Mucosa of stomach (tissue), 1 donor: ENCODE results near the gene TANGO6.
"Not testable (repeated sequence)": the region's sequence is repeated elsewhere in the genome, so short reads cannot be mapped to it uniquely, and the experiment has no call there.

ENCODE experiments used
- H3K27me3 ChIP-seq: one replicate; pipeline ENCODE4 v1.7.0; 2013; ENCODE audit warnings: mild to moderate bottlenecking, low read length; ENCODE audit not compliant: control insufficient read depth, insufficient read depth
- H3K36me3 ChIP-seq: one replicate; pipeline ENCODE4 v1.7.0; 2013; ENCODE audit warnings: low read length; ENCODE audit not compliant: control insufficient read depth, insufficient read depth
- H3K4me1 ChIP-seq: one replicate; pipeline ENCODE4 v1.7.0; 2013; ENCODE audit warnings: mild to moderate bottlenecking, low read length; ENCODE audit not compliant: control insufficient read depth, insufficient read depth
- H3K4me3 ChIP-seq: one replicate; pipeline ENCODE4 v1.7.0; 2013; ENCODE audit warnings: low read length
- H3K9ac ChIP-seq: one replicate; pipeline ENCODE4 v1.7.0; 2013; ENCODE audit warnings: mild to moderate bottlenecking, low read length, moderate library complexity
- H3K9me3 ChIP-seq: one replicate; pipeline ENCODE4 v1.7.0; 2013; ENCODE audit warnings: mild to moderate bottlenecking, low read length, moderate library complexity; ENCODE audit not compliant: control insufficient read depth
- donor health status: Pancreatic carcinoma.

Gene TANGO6

DNA sequence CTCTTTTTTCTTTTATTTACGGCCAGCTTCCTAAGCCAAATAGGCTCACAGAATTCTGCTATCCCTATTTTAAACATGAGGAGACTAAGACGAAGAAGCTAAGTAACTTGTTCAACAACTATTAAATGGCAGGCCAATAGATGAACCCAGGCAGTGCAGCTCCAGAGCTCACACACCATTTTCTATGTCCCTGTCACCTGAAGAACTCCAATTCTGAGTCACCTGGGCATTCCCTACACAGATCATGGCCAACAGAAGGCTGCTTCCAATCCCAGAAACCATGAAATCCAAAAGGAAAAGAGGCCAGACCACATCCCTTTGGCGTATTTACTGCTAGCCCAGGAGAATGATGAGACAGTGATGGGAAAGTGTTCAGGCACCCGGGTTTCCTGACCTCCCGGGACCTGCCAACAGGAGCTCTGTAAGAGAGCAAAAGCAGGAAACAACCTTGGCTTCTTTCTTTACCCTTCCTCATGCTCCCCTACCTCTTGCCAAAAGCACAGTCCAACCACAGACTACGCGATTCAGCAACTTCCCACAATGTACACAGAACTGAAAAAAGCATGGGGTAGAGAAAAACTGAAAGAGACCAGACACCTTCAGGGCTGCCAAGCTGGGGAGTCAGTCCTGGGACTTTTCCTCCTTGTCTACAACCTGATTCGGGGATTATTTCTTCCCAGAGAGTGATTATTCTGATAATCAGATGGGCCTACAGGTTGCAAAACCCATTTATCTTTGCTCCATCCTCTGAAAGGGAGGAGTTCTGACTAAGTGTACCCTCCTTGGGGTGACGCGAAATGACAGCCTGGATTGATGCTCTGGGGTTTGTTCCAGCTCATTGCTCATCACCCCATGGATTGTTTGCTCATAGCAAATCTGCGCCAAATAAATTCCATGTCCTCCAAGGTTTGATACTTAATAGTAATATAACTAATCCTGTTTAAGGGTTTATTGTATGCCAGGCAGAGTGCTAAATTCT, 214.4 kb downstream of the TANGO6 start:
- Histone ChIP-seq H3K4me3 (no peak overlapping the region), H3K4me1 (peaks cover 10% of the 10 kb centered on the region), H3K27me3 (no peaks in the 10 kb centered on the region), H3K36me3 (no peaks in the 10 kb centered on the region), H3K9me3 (no peaks in the 10 kb centered on the region), H3K9ac (no peak overlapping the region)

DNA sequence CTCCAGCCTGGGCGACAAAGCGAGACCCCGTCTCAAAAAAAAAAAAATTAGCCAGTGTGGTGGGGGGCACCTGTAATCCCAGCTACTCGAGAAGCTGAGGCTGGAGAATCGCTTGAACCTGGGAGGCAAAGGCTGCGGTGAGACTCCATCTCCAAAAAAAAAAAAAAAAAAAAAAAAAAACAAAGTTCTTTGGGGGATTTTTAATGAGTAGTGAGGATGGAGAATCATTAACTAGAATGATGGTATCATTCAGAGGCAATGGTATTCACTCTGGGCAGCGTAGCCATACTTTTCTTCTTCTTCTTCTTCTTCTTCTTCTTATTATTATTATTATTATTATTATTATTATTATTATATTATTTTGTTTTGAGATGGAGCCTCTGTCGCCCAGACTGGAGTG, 220.2 kb downstream of the TANGO6 start:
- H3K9me3 ChIP-seq, H3K36me3 ChIP-seq, H3K4me3 ChIP-seq, H3K9ac ChIP-seq, H3K4me1 ChIP-seq, H3K27me3 ChIP-seq: not testable (repeated sequence)

DNA sequence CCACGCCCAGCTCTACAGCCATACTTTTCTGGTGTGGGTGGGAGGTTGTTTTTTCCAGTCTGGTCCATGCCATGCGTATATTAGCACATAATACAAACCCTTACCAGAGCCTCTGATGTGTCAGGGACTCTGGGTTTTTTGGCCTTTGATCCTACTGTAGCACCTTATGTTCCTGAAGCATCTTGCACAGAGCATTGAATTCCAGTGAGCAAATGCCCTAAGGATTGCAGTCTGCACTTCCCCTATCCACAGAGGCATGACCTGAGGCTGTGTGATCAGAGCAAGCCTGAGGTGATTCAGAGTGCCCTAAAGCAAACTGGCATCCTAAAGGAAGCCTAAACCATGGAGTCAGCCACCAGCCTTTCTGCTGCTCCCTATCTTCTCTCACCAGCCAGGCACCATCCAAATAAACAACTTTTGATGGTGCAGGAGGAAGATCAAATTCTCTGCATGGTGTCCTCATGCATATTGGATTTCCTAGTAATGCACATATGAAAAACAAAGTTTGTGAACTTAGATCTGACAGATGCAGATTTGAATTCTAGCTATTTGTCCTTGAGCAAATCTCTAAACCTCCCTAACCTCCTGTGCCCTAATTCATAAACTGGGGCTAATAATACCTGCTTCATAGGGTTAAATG, 220.9 kb downstream of the TANGO6 start:
- Histone ChIP-seq H3K4me1 (no peaks in the 10 kb centered on the region), H3K4me3 (no peak overlapping the region), H3K9ac (no peak overlapping the region), H3K36me3 (no peaks in the 10 kb centered on the region), H3K9me3 (no peaks in the 10 kb centered on the region), H3K27me3 (no peaks in the 10 kb centered on the region)

DNA sequence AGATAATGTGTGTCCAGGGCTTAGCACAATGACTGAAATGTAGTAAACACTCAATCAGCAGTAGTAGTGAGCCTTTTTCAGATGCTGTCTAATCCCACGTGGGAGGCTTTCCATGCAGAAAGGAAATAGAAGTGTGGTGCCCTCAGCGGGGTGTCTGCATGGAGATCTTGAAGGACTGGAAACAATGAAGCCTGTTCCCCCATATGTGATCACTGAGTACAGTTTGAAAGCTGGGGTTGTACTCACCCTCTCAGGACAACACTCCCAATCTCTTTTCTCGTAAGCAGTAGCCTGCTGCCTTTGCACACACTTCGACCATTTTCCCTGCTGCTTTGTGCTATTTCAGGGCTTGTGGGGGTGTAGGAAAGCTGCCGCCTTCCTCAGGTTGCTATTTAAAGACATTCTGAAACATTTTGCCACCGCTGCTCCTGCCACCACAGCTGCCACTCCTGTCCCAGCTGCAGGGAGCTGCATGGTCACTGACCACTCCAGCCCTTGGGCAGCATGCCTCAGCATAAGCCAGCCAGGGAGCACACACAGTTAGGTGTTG, 221.5 kb downstream of the TANGO6 start:
- Histone ChIP-seq H3K4me3 (no peak overlapping the region), H3K36me3 (no peaks in the 10 kb centered on the region), H3K27me3 (no peaks in the 10 kb centered on the region), H3K9me3 (no peaks in the 10 kb centered on the region), H3K9ac (no peak overlapping the region), H3K4me1 (no peaks in the 10 kb centered on the region)

DNA sequence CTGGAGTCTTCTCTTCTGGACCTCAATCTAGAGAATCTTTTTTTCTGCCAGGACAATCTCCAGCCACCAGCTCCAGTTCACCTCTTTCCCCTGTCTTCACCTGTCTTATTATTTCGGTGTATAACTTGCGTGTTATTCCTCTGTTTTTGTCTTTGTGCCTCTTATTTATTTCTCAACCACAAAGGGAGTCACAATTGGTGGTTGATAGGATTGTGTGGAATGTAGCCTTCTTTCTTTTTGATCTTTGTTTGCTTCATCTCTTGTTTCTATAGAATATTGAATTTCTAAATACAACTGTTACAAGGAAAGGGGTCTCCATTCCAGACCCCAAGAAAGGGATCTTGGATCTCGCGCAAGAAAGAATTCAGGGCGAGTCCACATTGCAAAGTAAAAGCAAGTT, 226.2 kb downstream of the TANGO6 start:
- Histone ChIP-seq H3K9me3 (no peaks in the 10 kb centered on the region), H3K27me3 (no peaks in the 10 kb centered on the region), H3K9ac (no peak overlapping the region), H3K36me3 (no peaks in the 10 kb centered on the region), H3K4me1 (peaks cover 13% of the 10 kb centered on the region), H3K4me3 (no peak overlapping the region)

DNA sequence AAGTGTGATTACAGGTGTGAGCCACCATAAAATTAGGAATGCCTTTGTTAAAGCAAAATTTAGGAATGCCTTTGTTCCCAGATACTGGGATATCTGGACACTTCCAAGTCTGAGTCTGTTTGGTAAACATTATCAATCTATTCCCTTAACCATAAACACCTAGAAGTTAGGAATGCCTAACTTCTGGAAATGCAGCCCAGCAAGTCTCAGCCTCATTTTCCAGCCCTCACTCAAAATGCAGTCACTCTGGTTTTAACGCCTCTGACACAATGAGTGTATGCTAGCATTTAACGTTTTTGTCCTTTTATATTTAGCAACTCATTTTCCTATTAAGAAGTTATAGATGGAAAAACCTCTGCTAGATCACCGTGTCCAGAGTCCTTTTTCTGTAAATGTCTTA, 227.7 kb downstream of the TANGO6 start:
- Histone ChIP-seq H3K4me3 (no peak overlapping the region), H3K36me3 (no peaks in the 10 kb centered on the region), H3K4me1 (peaks cover 13% of the 10 kb centered on the region), H3K9ac (no peak overlapping the region), H3K9me3 (no peaks in the 10 kb centered on the region), H3K27me3 (no peaks in the 10 kb centered on the region)

DNA sequence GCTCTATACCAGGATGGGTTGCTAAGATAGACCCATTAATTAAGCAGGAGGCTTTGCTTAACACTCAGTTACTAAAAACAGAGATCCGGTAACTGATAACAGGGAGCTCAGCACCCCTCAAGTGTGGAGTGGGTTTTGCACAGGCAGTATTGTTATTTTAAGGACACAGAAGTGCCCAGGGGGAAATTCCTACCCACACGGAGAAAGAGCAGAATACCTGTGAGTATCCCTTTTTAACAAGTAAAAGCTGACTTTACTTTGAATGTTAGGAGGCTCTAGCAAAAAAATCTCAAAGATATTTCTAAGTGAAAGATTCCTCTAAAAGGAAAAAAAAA, 229.3 kb downstream of the TANGO6 start:
- no peaks in the 10 kb centered on the region for H3K9me3 ChIP-seq
- no peaks in the 10 kb centered on the region for H3K27me3 ChIP-seq
- no peak overlapping the region for H3K9ac ChIP-seq
- H3K36me3 ChIP-seq: no peaks in the 10 kb centered on the region
- H3K4me1 ChIP-seq: peaks cover 13% of the 10 kb centered on the region
- H3K4me3 ChIP-seq: no peak overlapping the region

DNA sequence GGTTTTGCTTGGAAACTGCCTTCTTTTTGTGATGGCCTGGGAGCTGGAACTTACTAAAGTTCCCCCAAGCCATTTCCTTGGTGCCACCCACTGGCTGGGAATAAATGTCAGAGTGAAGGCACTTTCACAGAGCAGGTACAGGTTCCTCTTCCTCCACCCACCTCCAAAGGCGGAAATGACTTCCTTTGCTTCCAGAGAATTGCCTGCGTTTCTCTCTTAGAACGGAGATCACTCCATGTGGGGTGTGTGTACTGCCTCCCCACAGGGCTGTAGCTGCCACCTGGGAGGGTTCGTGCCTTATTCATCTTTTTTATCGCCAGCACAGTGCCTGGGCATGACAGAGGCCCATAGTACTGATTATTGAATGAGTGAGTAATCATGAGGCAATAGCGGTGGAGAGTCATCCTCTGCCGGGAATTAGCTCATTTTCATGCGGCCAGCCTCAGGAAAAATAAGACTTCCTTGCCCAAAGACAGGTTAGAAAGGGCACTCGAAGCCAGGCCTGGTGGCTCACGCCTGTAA, 229.9 kb downstream of the TANGO6 start:
- Histone ChIP-seq H3K4me3 (no peak overlapping the region), H3K27me3 (no peaks in the 10 kb centered on the region), H3K9ac (no peak overlapping the region), H3K9me3 (no peaks in the 10 kb centered on the region), H3K36me3 (no peaks in the 10 kb centered on the region), H3K4me1 (peaks cover 17% of the 10 kb centered on the region)

DNA sequence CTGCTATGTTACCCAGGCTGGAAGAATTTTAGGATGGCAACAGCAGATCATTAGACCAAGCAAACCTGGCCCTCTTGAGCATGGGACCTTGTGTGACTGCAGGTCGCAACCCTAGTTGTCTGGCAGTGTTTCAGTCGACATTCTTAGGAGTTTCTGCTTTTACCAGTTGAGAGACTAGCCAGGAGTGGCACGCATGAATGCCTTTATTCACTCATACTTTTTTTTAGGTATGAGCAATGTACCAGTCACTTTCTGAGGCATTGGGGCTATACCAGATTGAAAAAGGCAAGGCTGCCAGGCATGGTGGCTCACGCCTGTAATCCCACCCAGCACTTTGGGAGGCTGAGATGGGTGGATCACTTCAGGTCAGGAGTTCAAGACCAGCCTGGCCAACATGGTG, 233.9 kb downstream of the TANGO6 start:
- H3K36me3 ChIP-seq: no peaks in the 10 kb centered on the region
- H3K4me3 ChIP-seq: no peak overlapping the region
- no peaks in the 10 kb centered on the region for H3K27me3 ChIP-seq
- H3K4me1 ChIP-seq: peaks cover 10% of the 10 kb centered on the region
- no peak overlapping the region for H3K9ac ChIP-seq
- no peaks in the 10 kb centered on the region for H3K9me3 ChIP-seq

DNA sequence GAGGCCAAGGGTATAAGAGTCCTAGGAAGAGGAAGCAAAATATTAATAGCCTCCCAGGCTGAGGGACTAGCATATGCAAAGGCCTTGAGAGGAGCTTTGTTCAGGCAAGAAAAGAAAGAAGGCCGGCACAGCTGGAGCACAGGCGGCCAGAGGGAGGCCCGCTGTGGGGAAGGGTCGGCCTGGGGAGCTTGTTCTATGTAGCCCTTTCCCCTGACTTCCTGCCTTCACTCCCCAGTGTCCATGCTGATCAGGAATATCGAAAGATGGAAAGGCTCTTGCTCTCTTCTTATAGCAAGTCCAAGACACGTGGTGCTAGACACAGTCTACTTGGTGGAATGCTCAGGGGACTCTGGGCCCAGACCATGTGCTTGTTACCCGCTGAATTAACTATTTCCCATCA, 234.7 kb downstream of the TANGO6 start:
- peaks cover 6% of the 10 kb centered on the region for H3K4me1 ChIP-seq
- H3K4me3 ChIP-seq: no peak overlapping the region

DNA sequence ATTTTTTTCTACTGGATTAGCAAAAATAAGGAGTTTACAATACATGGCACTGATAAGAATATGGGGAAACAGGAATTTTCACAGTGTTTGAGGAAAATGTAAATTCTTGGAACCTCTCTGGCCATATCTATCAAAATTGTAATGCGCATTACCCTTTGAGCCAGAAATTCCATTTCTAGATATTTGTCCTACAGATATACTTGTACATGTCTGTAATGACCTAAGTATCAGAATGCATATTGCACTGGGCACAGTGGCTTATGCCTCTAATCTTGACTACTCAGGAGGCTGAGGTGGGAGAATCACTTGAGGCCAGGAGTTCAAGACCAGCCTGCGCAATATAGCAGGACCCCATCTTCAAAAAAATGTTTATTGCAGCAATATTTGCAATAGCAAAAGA, 236.4 kb downstream of the TANGO6 start:
- Histone ChIP-seq H3K36me3 (no peaks in the 10 kb centered on the region), H3K9me3 (no peaks in the 10 kb centered on the region), H3K4me1 (peaks cover 6% of the 10 kb centered on the region), H3K4me3 (no peak overlapping the region), H3K9ac (no peak overlapping the region), H3K27me3 (no peaks in the 10 kb centered on the region)

More for the DNA sequence above, 234.7 kb downstream of the TANGO6 start:
- H3K9ac ChIP-seq: no peak overlapping the region
- H3K27me3 ChIP-seq: no peaks in the 10 kb centered on the region
- no peaks in the 10 kb centered on the region for H3K9me3 ChIP-seq
- no peaks in the 10 kb centered on the region for H3K36me3 ChIP-seq

DNA sequence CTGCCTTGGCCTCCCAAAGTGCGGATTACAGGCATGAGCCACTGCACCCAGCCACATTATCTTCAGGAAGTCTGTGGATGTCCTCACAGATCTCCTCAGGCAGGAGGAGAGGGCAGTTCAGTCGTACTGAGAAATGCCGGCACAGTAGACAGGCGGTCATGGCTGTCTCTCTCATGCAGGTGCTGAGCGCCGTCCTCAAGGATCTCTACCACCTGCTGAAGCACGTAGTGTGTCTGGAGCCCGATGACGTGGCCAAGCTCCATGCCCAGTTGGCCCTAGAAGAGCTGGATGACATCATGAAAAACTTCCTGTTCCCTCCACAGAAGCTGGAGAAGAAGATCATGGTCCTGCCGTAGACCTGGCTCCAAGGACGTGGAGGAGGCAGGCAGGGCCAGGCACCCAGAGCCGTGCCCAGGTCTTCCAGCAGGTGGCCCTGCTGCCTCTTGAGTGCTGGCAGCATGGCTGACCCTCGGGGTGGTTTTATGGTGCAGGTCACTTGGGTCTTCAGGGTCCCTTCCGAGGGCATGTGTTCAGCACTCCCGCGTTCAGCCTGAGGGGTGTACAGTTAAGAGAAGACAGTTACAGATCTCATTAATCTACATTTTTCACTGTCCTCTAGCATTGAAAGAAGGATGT, 240.1 kb downstream of the TANGO6 start:
- Histone ChIP-seq H3K9me3 (no peaks in the 10 kb centered on the region), H3K4me1 (peaks cover 4% of the 10 kb centered on the region), H3K9ac (no peak overlapping the region), H3K4me3 (no peak overlapping the region), H3K27me3 (no peaks in the 10 kb centered on the region), H3K36me3 (no peaks in the 10 kb centered on the region)
